Measurements from ENCODE around the gene CDKN3.
"Not testable (repeated sequence)": the region's sequence is repeated elsewhere in the genome, so short reads cannot be mapped to it uniquely, and the experiment has no call there.

CDKN3 gene

GRCh38 chr14:54456820-54457608, 60.2 kb downstream of the CDKN3 start:
- DNase-seq: not testable (repeated sequence)

- no peak for DNase-seq
Observed at GRCh38 chr14:54457609-54457996, 60.8 kb downstream of the CDKN3 start.

- DNase-seq: not testable (repeated sequence)
Observed at GRCh38 chr14:54458536-54458935, 61.7 kb downstream of the CDKN3 start.

GRCh38 chr14:54459106-54459505, 62.3 kb downstream of the CDKN3 start:
- no peak for DNase-seq

GRCh38 chr14:54462048-54462447, 65.2 kb downstream of the CDKN3 start:
- DNase-seq: no peak

- DNase-seq: peak; percentile 18
Observed at GRCh38 chr14:54465654-54466053, 68.8 kb downstream of the CDKN3 start.

GRCh38 chr14:54467280-54467679, 70.5 kb downstream of the CDKN3 start:
- no peak for DNase-seq
